Loucy (cell line): ENCODE results near the gene PAK1.

Source experiments
- EZH2phosphoT487 ChIP-seq: fragments of 200-600 bp; IDR thresholded peaks from 2 replicates; pipeline ENCODE4 v1.6.1; 2018; ENCODE audit warnings: antibody characterized with exemption, mild to moderate bottlenecking, moderate library complexity, borderline replicate concordance
- TF ChIP-seq, protein P1 (sequence below): fragments of 200-600 bp; sonication (generic); conservative IDR thresholded peaks from 2 replicates; pipeline ENCODE4 v1.5.1; 2014; ENCODE audit warnings: mild to moderate bottlenecking, antibody characterized with exemption, low read length

DNA sequence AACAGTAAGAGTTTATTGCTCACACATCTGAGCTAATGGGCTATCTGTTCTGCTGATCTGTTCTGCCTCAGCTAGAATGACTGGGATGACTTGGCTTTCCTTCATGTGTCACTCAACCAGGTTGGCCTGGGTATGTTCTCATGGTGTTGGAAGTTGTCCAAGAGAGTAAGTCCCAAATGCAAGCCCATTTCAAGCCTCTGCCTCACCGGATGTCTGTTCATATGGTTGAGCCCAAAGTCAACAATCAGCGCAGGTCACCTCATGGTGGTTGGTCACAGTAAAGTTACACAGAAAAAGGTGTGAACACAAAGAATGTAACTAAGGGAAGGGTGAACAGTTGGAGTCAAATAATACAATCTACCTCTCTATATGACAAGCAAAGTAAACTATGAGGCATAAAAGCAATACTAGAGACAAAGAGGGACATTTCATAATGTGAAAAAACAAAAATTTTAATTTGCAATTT lies 174.3 kb downstream of the PAK1 start:
- TF ChIP-seq, protein P1, sequence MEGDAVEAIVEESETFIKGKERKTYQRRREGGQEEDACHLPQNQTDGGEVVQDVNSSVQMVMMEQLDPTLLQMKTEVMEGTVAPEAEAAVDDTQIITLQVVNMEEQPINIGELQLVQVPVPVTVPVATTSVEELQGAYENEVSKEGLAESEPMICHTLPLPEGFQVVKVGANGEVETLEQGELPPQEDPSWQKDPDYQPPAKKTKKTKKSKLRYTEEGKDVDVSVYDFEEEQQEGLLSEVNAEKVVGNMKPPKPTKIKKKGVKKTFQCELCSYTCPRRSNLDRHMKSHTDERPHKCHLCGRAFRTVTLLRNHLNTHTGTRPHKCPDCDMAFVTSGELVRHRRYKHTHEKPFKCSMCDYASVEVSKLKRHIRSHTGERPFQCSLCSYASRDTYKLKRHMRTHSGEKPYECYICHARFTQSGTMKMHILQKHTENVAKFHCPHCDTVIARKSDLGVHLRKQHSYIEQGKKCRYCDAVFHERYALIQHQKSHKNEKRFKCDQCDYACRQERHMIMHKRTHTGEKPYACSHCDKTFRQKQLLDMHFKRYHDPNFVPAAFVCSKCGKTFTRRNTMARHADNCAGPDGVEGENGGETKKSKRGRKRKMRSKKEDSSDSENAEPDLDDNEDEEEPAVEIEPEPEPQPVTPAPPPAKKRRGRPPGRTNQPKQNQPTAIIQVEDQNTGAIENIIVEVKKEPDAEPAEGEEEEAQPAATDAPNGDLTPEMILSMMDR, result no peak
- TF ChIP-seq EZH2phosphoT487, result no peak
